Gastrocnemius medialis (tissue), 4 donors: ENCODE results near the gene KISS1R.
"Not testable (repeated sequence)": the region's sequence is repeated elsewhere in the genome, so short reads cannot be mapped to it uniquely, and the experiment has no call there.

ENCODE experiments used
- POLR2A ChIP-seq, 2 donors: fragments of 450-650 bp; IDR thresholded peaks; one replicate each; pipeline ENCODE4 v1.6.1; 2017; ENCODE audit warnings: antibody characterized with exemption in 2 of 2, mild to moderate bottlenecking in 2 of 2, moderate library complexity in 2 of 2
- TF ChIP-seq, protein P1 (sequence below), 5 experiments: fragments of 450-650 bp in 3 of 5; fragments of 200-600 bp in 2 of 5; sonication (generic) in 2 of 5; IDR thresholded peaks in 4 of 5; conservative IDR thresholded peaks in 1 of 5; 1 replicate in 4 of 5; 2 replicates in 1 of 5; pipeline ENCODE4 v1.5.1; 2016 to 2019; ENCODE audit warnings: antibody characterized with exemption in 5 of 5, mild to moderate bottlenecking in 3 of 5, moderate library complexity in 3 of 5

DNA sequence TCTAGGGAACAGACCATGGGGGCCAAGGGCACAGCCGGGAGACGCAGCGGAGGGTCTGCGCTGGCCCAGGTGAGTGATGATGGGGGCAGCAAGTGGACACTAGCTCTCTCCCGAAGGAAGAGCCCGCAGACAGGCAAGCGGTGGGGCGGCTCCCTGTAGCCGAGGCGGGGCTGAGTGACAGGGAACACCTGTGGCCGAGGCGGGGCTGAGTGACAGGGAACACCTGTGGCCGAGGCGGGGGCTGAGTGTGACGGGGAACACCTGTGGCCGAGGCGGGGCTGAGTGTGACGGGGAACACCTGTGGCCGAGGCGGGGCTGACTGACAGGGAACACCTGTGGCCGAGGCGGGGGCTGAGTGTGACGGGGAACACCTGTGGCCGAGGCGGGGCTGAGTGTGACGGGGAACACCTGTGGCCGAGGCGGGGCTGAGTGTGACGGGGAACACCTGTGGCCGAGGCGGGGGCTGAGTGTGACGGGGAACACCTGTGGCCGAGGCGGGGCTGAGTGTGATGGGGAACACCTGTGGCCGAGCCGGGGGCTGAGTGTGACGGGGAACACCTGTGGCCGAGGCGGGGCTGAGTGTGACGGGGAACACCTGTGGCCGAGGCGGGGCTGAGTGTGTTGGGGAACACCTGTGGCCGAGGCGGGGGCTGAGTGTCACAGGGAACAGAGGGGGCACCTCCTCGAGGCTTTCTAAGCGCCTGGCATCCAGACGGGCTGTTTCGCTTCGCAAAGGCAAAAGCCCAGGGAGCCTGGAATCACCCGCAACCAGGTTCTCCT, 25.5 kb upstream of the KISS1R start:
- TF ChIP-seq, protein P1, sequence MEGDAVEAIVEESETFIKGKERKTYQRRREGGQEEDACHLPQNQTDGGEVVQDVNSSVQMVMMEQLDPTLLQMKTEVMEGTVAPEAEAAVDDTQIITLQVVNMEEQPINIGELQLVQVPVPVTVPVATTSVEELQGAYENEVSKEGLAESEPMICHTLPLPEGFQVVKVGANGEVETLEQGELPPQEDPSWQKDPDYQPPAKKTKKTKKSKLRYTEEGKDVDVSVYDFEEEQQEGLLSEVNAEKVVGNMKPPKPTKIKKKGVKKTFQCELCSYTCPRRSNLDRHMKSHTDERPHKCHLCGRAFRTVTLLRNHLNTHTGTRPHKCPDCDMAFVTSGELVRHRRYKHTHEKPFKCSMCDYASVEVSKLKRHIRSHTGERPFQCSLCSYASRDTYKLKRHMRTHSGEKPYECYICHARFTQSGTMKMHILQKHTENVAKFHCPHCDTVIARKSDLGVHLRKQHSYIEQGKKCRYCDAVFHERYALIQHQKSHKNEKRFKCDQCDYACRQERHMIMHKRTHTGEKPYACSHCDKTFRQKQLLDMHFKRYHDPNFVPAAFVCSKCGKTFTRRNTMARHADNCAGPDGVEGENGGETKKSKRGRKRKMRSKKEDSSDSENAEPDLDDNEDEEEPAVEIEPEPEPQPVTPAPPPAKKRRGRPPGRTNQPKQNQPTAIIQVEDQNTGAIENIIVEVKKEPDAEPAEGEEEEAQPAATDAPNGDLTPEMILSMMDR (IDR thresholded peaks at IDR 0.05 in 4 of 5, conservative IDR thresholded peaks at IDR 0.05 in 1 of 5) = not testable (repeated sequence)
- TF ChIP-seq POLR2A (IDR thresholded peaks at IDR 0.05) = not testable (repeated sequence)
